ENCODE data around the gene PELI2. TPM values are rescaled to one million over a fixed set of nuclear protein-coding genes. Genes with fewer than 3 reads are reported as not detected.
"Not testable (repeated sequence)": the region's sequence is repeated elsewhere in the genome, so short reads cannot be mapped to it uniquely, and the experiment has no call there.

PELI2 gene
- total RNA-seq, 1 donor from 2014 or later: 7.8 TPM

GRCh38 chr14:56166579-56166978, 48.4 kb downstream of the PELI2 start:
- H3K36me3 ChIP-seq (ENCODE audit: control insufficient read depth in 3 of 3, insufficient read depth in 3 of 3, low read length in 3 of 3); H3K9ac ChIP-seq (ENCODE audit: low read depth in 1 of 3, low read length in 3 of 3); H3K27me3 ChIP-seq (ENCODE audit: control insufficient read depth in 3 of 3, insufficient read depth in 3 of 3, low read length in 3 of 3); H3K27ac ChIP-seq (ENCODE audit: low read depth, low read length); H3K9me3 ChIP-seq (ENCODE audit: control insufficient read depth in 3 of 3, low read length in 3 of 3); H3K4me3 ChIP-seq (ENCODE audit: low read length in 3 of 3); H3K4me1 ChIP-seq (ENCODE audit: control insufficient read depth in 3 of 3, insufficient read depth in 3 of 3, low read length in 3 of 3): not testable (repeated sequence)

GRCh38 chr14:56168007-56168616, 49.9 kb downstream of the PELI2 start:
- H3K27ac ChIP-seq (ENCODE audit: low read depth, low read length): no peak overlapping the region
- peaks cover 0 to 8% (median 0%) of the 10 kb centered on the region in 3 donors for H3K9me3 ChIP-seq (ENCODE audit: control insufficient read depth in 3 of 3, low read length in 3 of 3)
- no peak overlapping the region for H3K9ac ChIP-seq (ENCODE audit: low read depth in 1 of 3, low read length in 3 of 3)
- no peaks in the 10 kb centered on the region for H3K27me3 ChIP-seq (ENCODE audit: control insufficient read depth in 3 of 3, insufficient read depth in 3 of 3, low read length in 3 of 3)
- peaks cover 2 to 12% (median 4%) of the 10 kb centered on the region in 3 donors for H3K4me1 ChIP-seq (ENCODE audit: control insufficient read depth in 3 of 3, insufficient read depth in 3 of 3, low read length in 3 of 3)
- no peaks in the 10 kb centered on the region for H3K36me3 ChIP-seq (ENCODE audit: control insufficient read depth in 3 of 3, insufficient read depth in 3 of 3, low read length in 3 of 3)
- no peak overlapping the region for H3K4me3 ChIP-seq (ENCODE audit: low read length in 3 of 3)

DNA sequence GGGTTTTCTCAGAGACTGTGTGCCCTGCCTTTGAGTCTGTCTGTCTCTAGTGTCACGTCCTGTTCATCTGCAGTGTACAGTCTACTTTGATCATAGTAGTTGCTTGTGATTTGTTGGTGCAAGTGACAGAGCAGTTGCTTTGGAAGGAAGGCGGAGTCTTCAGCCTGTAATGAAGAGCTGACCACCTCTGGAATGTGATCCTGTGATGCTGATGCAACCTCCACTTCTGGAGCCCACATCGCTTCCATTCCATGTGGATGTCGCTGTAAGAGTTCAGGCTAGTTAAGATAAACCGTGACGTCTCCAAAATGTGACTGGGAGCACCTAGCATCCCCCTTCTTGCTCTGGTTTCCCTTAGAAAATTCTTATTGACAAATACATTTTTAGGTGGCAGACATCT, 51.8 kb downstream of the PELI2 start:
- no peaks in the 10 kb centered on the region for H3K36me3 ChIP-seq (ENCODE audit: control insufficient read depth in 3 of 3, insufficient read depth in 3 of 3, low read length in 3 of 3)
- H3K9ac ChIP-seq (ENCODE audit: low read depth in 1 of 3, low read length in 3 of 3): no peak overlapping the region
- no peaks in the 10 kb centered on the region for H3K9me3 ChIP-seq (ENCODE audit: control insufficient read depth in 3 of 3, low read length in 3 of 3)
- H3K27ac ChIP-seq (ENCODE audit: low read depth, low read length): no peak overlapping the region
- H3K27me3 ChIP-seq (ENCODE audit: control insufficient read depth in 3 of 3, insufficient read depth in 3 of 3, low read length in 3 of 3): no peaks in the 10 kb centered on the region
- H3K4me3 ChIP-seq (ENCODE audit: low read length in 3 of 3): no peak overlapping the region
- peaks cover 3 to 12% (median 4%) of the 10 kb centered on the region in 3 donors for H3K4me1 ChIP-seq (ENCODE audit: control insufficient read depth in 3 of 3, insufficient read depth in 3 of 3, low read length in 3 of 3)

- no peak overlapping the region for H3K9ac ChIP-seq (ENCODE audit: low read depth in 1 of 3, low read length in 3 of 3)
- H3K36me3 ChIP-seq (ENCODE audit: control insufficient read depth in 3 of 3, insufficient read depth in 3 of 3, low read length in 3 of 3): no peaks in the 10 kb centered on the region
- peaks cover 3 to 12% (median 4%) of the 10 kb centered on the region in 3 donors for H3K4me1 ChIP-seq (ENCODE audit: control insufficient read depth in 3 of 3, insufficient read depth in 3 of 3, low read length in 3 of 3)
- no peak overlapping the region for H3K4me3 ChIP-seq (ENCODE audit: low read length in 3 of 3)
- no peaks in the 10 kb centered on the region for H3K27me3 ChIP-seq (ENCODE audit: control insufficient read depth in 3 of 3, insufficient read depth in 3 of 3, low read length in 3 of 3)
- no peaks in the 10 kb centered on the region for H3K9me3 ChIP-seq (ENCODE audit: control insufficient read depth in 3 of 3, low read length in 3 of 3)
- H3K27ac ChIP-seq (ENCODE audit: low read depth, low read length): no peak overlapping the region
Measured at GRCh38 chr14:56170877-56171422, 52.7 kb downstream of the PELI2 start.

DNA sequence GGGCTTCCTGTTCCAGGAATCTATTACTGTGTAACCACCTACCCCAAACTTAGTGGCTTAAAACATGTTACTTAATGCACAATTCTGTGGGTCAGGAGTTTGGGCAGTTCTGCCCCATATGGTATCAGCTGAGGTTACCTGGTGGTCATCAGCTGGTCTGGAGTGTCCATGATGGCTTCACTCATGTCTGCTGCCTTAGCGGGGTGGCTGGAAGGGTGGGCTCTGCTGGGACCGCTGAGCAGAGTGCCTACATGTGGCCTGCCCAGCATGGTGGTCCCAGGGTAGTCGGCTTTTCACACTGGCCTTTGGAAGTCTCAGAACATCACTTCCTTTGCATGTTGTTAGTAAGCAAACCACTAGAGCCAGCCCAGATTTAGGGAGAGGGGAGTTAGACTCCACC, 53.9 kb downstream of the PELI2 start:
- H3K9ac ChIP-seq (ENCODE audit: low read depth in 1 of 3, low read length in 3 of 3): no peak overlapping the region
- H3K4me3 ChIP-seq (ENCODE audit: low read length in 3 of 3): no peak overlapping the region
- H3K36me3 ChIP-seq (ENCODE audit: control insufficient read depth in 3 of 3, insufficient read depth in 3 of 3, low read length in 3 of 3): no peaks in the 10 kb centered on the region
- H3K9me3 ChIP-seq (ENCODE audit: control insufficient read depth in 3 of 3, low read length in 3 of 3): no peaks in the 10 kb centered on the region
- H3K4me1 ChIP-seq (ENCODE audit: control insufficient read depth in 3 of 3, insufficient read depth in 3 of 3, low read length in 3 of 3): peaks cover 3 to 12% (median 4%) of the 10 kb centered on the region in 3 donors
- no peak overlapping the region for H3K27ac ChIP-seq (ENCODE audit: low read depth, low read length)
- H3K27me3 ChIP-seq (ENCODE audit: control insufficient read depth in 3 of 3, insufficient read depth in 3 of 3, low read length in 3 of 3): no peaks in the 10 kb centered on the region

DNA sequence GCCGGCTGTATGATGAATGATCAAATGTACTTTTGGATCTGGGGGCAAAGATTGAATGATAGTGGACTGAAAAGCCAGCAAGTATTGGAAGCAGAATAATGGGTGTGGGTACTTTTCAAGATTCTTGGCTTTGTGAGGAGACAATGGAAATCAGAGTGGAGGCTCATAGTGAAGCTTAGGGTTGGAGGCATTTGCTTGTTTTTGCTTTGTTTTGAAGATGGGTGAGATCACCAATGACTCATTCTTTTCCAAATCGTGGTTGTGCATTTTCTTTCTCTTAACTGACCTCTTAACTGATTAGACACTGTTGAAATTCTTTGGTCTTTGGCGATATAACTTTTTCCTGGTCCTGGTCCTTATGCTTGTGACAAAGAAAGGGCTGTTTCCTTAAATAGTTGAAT, 54.4 kb downstream of the PELI2 start:
- Histone ChIP-seq H3K27me3 (ENCODE audit: control insufficient read depth in 3 of 3, insufficient read depth in 3 of 3, low read length in 3 of 3) (no peaks in the 10 kb centered on the region), H3K27ac (ENCODE audit: low read depth, low read length) (no peak overlapping the region), H3K9ac (ENCODE audit: low read depth in 1 of 3, low read length in 3 of 3) (no peak overlapping the region)

DNA sequence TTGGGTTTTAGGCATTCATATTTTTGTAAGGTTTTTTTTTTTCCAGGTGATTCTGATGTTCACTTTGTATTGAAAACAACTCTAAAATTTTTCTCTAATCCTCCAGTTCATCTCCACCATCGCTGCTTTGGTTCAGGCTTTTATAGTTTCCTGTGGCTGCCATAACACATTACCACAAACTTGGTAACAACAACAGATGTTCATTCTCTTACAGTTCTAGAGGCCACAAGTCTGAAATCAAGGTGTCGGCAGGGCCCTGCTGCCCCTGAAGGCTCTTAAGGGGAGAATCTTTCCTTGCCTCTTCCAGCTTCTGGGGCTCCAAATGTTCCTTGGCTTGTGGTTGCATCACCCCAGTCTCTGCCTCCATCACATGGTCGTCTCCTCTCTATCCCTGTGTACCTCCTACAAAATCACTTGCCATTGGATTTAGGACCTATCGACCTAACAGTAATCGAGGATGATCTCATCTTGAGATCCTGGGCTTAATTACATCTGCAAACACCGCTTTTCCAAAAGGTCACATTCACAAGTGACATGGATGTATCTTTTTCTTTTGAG, 55.2 kb downstream of the PELI2 start:
- Histone ChIP-seq H3K27me3 (ENCODE audit: control insufficient read depth in 3 of 3, insufficient read depth in 3 of 3, low read length in 3 of 3) (no peaks in the 10 kb centered on the region), H3K4me1 (ENCODE audit: control insufficient read depth in 3 of 3, insufficient read depth in 3 of 3, low read length in 3 of 3) (peaks cover 3 to 12% (median 4%) of the 10 kb centered on the region in 3 donors), H3K9me3 (ENCODE audit: control insufficient read depth in 3 of 3, low read length in 3 of 3) (no peaks in the 10 kb centered on the region), H3K27ac (ENCODE audit: low read depth, low read length) (no peak overlapping the region), H3K36me3 (ENCODE audit: control insufficient read depth in 3 of 3, insufficient read depth in 3 of 3, low read length in 3 of 3) (peaks cover 0 to 2% (median 0%) of the 10 kb centered on the region in 3 donors), H3K4me3 (ENCODE audit: low read length in 3 of 3) (no peak overlapping the region), H3K9ac (ENCODE audit: low read depth in 1 of 3, low read length in 3 of 3) (no peak overlapping the region)

More for the DNA sequence above, 54.4 kb downstream of the PELI2 start:
- Histone ChIP-seq H3K36me3 (ENCODE audit: control insufficient read depth in 3 of 3, insufficient read depth in 3 of 3, low read length in 3 of 3) (no peaks in the 10 kb centered on the region), H3K4me3 (ENCODE audit: low read length in 3 of 3) (no peak overlapping the region), H3K4me1 (ENCODE audit: control insufficient read depth in 3 of 3, insufficient read depth in 3 of 3, low read length in 3 of 3) (peaks cover 3 to 12% (median 4%) of the 10 kb centered on the region in 3 donors), H3K9me3 (ENCODE audit: control insufficient read depth in 3 of 3, low read length in 3 of 3) (no peaks in the 10 kb centered on the region)

- no peaks in the 10 kb centered on the region for H3K27me3 ChIP-seq (ENCODE audit: control insufficient read depth in 3 of 3, insufficient read depth in 3 of 3, low read length in 3 of 3)
- no peak overlapping the region for H3K27ac ChIP-seq (ENCODE audit: low read depth, low read length)
- peaks cover 0 to 2% (median 0%) of the 10 kb centered on the region in 3 donors for H3K36me3 ChIP-seq (ENCODE audit: control insufficient read depth in 3 of 3, insufficient read depth in 3 of 3, low read length in 3 of 3)
- no peak overlapping the region for H3K9ac ChIP-seq (ENCODE audit: low read depth in 1 of 3, low read length in 3 of 3)
- H3K9me3 ChIP-seq (ENCODE audit: control insufficient read depth in 3 of 3, low read length in 3 of 3): no peaks in the 10 kb centered on the region
- peaks cover 3 to 12% (median 4%) of the 10 kb centered on the region in 3 donors for H3K4me1 ChIP-seq (ENCODE audit: control insufficient read depth in 3 of 3, insufficient read depth in 3 of 3, low read length in 3 of 3)
- H3K4me3 ChIP-seq (ENCODE audit: low read length in 3 of 3): no peak overlapping the region
Measured at GRCh38 chr14:56175773-56176172, 57.6 kb downstream of the PELI2 start.

GRCh38 chr14:56176530-56176929, 58.3 kb downstream of the PELI2 start:
- Histone ChIP-seq H3K27ac (ENCODE audit: low read depth, low read length) (no peak overlapping the region), H3K9ac (ENCODE audit: low read depth in 1 of 3, low read length in 3 of 3) (no peak overlapping the region), H3K4me1 (ENCODE audit: control insufficient read depth in 3 of 3, insufficient read depth in 3 of 3, low read length in 3 of 3) (peaks cover 3 to 12% (median 4%) of the 10 kb centered on the region in 3 donors), H3K4me3 (ENCODE audit: low read length in 3 of 3) (no peak overlapping the region), H3K27me3 (ENCODE audit: control insufficient read depth in 3 of 3, insufficient read depth in 3 of 3, low read length in 3 of 3) (no peaks in the 10 kb centered on the region), H3K36me3 (ENCODE audit: control insufficient read depth in 3 of 3, insufficient read depth in 3 of 3, low read length in 3 of 3) (peaks cover 0 to 2% (median 0%) of the 10 kb centered on the region in 3 donors), H3K9me3 (ENCODE audit: control insufficient read depth in 3 of 3, low read length in 3 of 3) (no peaks in the 10 kb centered on the region)

DNA sequence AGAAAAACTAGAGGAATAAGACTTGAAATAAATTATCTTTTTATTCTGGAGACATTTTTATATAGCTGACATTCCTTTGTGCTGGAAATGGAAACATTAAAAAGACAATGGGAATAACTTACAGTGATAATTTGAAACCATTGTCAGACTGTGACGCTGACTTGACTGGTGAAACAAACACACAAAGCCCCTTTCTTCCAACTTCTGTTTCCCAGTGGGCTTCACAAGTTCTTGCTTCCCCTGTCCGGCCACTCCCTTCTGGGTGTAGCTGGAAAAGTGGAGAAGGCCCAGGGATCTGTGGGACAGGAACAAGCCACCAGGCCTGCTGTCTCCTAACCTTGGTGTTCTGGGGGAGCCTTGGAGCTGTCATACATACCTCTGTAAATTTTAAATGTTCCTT, 58.8 kb downstream of the PELI2 start:
- Histone ChIP-seq H3K9me3 (ENCODE audit: control insufficient read depth in 3 of 3, low read length in 3 of 3) (no peaks in the 10 kb centered on the region), H3K9ac (ENCODE audit: low read depth in 1 of 3, low read length in 3 of 3) (no peak overlapping the region), H3K4me1 (ENCODE audit: control insufficient read depth in 3 of 3, insufficient read depth in 3 of 3, low read length in 3 of 3) (peaks cover 3 to 11% (median 3%) of the 10 kb centered on the region in 3 donors), H3K27me3 (ENCODE audit: control insufficient read depth in 3 of 3, insufficient read depth in 3 of 3, low read length in 3 of 3) (no peaks in the 10 kb centered on the region), H3K27ac (ENCODE audit: low read depth, low read length) (no peak overlapping the region), H3K36me3 (ENCODE audit: control insufficient read depth in 3 of 3, insufficient read depth in 3 of 3, low read length in 3 of 3) (peaks cover 0 to 2% (median 0%) of the 10 kb centered on the region in 3 donors), H3K4me3 (ENCODE audit: low read length in 3 of 3) (no peak overlapping the region)

All from skeletal muscle tissue (tissue), 4 donors.